Right ventricle myocardium superior (tissue), 1 donor: ENCODE measurements around the gene SP3. TPM values are rescaled to one million over a fixed set of nuclear protein-coding genes. Genes with fewer than 3 reads are reported as not detected.

Source experiments
- ATAC-seq: fragments of 200-7000 bp; cut with Tn5 transposase; one replicate; pipeline ENCODE4 v1.9.1; 2020; ENCODE audit warnings: mild to moderate bottlenecking; ENCODE audit not compliant: poor library complexity
- DNase-seq: peaks from one replicate; pipeline ENCODE4 v3.0.0-alpha.2; 2020
- intact Hi-C: fragments of 100-400 bp; cut with DNase I; formaldehyde crosslinking; loops from one replicate; pipeline ENCODE4 v1.11.2; 2022
- total RNA-seq: library from RNA; stranded (reverse); fragmentation: NEBNext Ultra II Directional; extraction: Animal tissue kit (Norgen Biotek cat#: 25700); gene quantifications from one replicate; pipeline ENCODE4 v1.2.1, GENCODE V29; 2021
- donor health status: DM: no; HTN: yes; CAD: no; lungs with severe emphysema.

The SP3 gene
- total RNA-seq, 1 donor from 2014 or later, result 35.3 TPM

GRCh38 chr2:173999272-173999671 lies 34.1 kb upstream of the SP3 start:
- intact Hi-C loops, result no loop called here
- ATAC-seq (peak; percentile 47), DNase-seq (peak; percentile 59)

GRCh38 chr2:173998386-173998785 lies 33.2 kb upstream of the SP3 start:
- DNase-seq (no peak), ATAC-seq (peak; percentile 40)
- intact Hi-C loops, result no loop called here

DNA sequence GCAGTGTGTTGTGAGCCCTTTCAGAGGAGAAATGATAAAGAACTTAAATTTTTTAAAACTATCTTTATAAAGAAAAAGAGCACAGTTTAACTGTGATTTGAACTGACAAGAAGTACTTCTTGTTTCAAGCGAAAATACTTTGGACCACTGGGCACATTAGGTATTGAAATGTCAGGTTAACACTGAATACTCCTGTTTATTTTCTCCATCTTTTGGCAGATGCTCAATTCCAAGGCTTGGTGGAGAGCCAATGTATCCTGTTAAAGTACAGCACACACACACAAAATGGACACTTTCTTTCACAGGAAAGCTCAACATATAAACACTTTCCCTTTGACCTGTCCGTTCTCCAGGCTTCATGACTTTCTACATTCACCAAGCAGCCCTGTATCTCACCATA lies 32.6 kb upstream of the SP3 start:
- DNase-seq, result no peak
- peak; percentile 13 for ATAC-seq
- intact Hi-C loops, result no loop called here

DNA sequence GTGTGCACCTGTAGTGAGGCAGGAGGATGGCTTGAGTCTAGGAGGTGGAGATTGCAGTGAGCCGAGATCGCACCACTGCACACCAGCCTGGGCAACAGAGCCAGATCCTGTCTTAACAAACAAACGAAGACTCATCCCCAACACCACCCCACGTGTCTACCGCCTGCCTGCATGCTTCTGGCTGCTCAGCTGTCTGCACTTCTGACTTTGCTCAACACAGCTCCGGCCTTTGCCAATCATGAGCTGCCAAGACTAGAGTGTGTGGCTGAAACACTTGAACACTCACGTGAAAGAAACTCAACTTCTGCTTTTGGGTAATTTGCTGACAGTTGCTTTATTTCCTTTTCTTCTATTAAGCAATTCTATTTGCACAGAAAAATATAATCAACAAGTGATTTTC lies 32.1 kb upstream of the SP3 start:
- intact Hi-C loops, result no loop called here
- peak; percentile 96 for ATAC-seq
- peak; percentile 90 for DNase-seq

- DNase-seq, result no peak
- intact Hi-C loops, result no loop called here
Observed at GRCh38 chr2:173996766-173997165, 31.6 kb upstream of the SP3 start.

GRCh38 chr2:173993459-173993858 lies 28.3 kb upstream of the SP3 start:
- intact Hi-C loops, result no loop called here
- no peak for DNase-seq
- ATAC-seq, result no peak

More at GRCh38 chr2:173996766-173997165, 31.6 kb upstream of the SP3 start:
- ATAC-seq, result no peak

DNA sequence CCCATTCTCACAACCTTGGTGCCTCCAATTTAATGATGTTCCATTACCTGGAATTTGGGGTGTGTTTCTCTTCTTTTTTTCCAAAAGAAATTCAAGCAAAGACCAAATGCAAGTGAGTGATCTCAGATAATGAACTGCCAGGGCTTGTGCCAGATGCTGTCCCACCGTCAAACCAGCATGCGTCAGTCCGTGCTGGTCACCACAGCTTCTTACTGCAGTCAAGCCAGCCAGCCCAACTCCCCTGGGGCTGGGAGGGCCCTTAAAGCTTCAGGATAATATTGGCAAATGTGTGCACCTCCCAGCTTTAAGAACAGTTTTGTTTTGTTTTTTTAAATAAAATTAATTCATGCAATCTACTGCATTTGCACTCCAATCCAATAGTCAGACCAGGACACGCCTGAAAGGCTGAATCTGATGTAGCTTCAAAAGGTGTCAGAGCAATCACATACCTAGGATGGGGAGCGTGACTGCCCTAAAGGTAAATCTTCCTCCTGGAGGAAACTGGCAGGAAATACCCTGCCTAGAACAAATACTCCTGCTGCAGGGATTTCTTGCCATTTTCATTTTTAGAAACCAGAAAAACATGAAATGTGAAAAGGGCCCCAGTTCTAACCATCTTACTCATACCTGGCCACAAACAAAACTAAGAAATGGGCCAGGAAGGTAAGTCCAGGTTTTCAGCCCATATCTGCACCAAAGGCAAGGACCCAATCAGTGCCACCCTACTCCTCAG lies 26.8 kb upstream of the SP3 start:
- intact Hi-C loops, result no loop called here

GRCh38 chr2:173990970-173991819 lies 26.0 kb upstream of the SP3 start:
- DNase-seq, result peak; percentile 92
- ATAC-seq, result peak; percentile 84
- intact Hi-C loops, result no loop called here

More for the DNA sequence above, 26.8 kb upstream of the SP3 start:
- DNase-seq (peak; percentile 93), ATAC-seq (peak; percentile 66)

- ATAC-seq (peak; percentile 63), DNase-seq (no peak)
- intact Hi-C loops, result no loop called here
Observed at GRCh38 chr2:173990245-173990644, 25.1 kb upstream of the SP3 start.

DNA sequence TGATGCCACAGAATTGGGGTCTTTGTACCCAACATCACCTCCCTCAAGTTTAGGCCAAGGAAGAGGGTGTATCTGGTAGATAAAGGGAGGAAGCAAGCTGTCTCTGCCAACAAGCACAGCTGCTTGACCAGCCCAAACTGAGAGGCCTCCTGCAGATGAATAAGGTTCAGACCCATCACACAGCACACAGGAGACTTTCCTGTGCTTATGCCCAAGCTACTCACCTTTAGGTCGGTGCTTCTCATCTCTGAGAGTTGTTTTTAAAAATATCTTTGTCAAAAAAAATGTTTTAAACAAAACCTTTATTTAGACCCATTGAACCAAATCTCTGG lies 24.7 kb upstream of the SP3 start:
- intact Hi-C loops, result no loop called here
- DNase-seq (no peak), ATAC-seq (no peak)

- peak; percentile 21 for ATAC-seq
- intact Hi-C loops, result no loop called here
- DNase-seq, result no peak
Observed at GRCh38 chr2:173989160-173989883, 24.1 kb upstream of the SP3 start.

DNA sequence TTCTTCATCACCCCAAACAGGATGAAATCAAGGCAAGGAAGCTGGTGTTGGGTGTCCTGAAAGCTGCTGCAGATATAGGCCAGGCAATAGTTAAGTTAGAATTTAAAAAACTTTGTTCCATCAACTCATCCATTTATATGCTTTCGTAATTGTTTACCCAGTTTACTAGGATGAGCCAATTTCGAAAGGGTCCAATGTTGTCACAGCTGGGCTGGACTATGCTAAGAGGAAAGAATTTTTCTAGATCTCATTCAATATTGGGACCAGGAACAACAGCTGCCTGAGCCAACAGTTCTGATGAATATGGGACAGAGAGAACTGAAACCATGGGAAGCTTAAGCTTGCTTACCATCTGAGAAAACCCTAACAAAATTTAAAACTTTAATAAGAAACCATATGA lies 21.6 kb upstream of the SP3 start:
- DNase-seq (no peak), ATAC-seq (peak; percentile 49)
- intact Hi-C loops, result no loop called here

DNA sequence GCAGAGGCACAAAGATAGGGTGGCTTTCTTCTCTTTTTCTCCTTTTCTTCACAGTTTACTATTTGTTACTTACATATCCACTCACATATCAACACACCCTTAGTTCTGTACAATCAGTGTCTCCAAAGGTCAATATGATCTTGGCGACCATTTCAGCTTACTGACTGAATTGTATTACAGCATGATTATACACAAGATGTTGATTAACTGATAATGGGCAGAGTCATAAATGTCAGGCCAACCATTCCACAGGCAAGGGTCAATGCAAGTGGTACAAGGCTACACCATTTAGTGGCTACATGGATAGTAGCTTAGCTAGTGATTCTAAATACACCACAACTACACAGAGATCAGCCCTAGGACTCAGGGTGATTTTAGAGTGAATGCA lies 20.4 kb upstream of the SP3 start:
- intact Hi-C loops, result no loop called here
- no peak for ATAC-seq

GRCh38 chr2:173984866-173985604 lies 19.9 kb upstream of the SP3 start:
- ATAC-seq, result no peak
- intact Hi-C loops, result no loop called here
- no peak for DNase-seq

More for the DNA sequence above, 20.4 kb upstream of the SP3 start:
- no peak for DNase-seq

- ATAC-seq, result no peak
- intact Hi-C loops, result no loop called here
- DNase-seq, result no peak
Observed at GRCh38 chr2:173983391-173983871, 18.3 kb upstream of the SP3 start.

- ATAC-seq (peak; percentile 33), DNase-seq (peak; percentile 59)
- intact Hi-C loops, result no loop called here
Observed at GRCh38 chr2:173982918-173983317, 17.7 kb upstream of the SP3 start.

DNA sequence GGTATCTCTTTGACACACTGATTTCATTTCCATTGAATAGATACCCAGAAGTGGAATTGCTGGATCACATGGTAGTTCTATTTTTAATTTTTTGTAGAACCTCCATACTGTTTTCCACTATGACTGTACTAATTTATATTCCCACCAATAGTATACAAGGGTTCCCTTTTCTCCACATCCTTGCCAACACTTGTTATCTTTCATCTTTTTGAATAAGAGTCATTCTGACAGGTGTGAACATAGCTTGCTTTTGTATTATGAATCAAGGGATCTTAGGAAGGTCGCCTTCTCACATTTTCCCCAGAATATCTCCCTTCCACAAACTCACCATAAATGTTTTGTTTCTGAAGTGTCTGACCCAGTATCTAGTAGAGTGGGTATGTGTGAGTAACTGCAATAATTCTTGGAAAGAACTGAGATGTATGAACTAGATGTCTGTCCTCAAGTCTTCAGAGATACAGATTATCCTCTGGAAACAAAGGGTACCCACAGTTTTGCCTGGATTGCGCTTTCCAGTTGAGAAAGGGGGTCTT lies 17.1 kb upstream of the SP3 start:
- DNase-seq, result no peak
- no peak for ATAC-seq
- intact Hi-C loops, result no loop called here

DNA sequence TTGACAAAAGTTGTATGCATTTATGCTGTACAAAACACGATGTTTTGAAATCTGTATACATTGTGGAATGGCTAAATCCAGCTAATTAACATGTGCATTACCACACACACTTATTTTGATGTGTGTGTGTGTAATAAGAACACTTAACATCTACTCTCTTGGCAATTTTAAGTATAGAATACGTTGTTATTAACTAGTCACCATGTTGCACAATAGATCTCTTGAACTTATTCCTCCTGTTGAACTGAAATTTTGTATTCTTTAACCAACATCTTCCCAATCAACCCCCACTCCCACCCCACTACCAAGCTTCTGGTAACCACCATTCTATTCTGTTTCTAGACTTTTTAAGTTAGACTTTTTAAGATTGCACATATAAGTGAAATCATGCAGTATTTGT lies 16.3 kb upstream of the SP3 start:
- intact Hi-C loops, result no loop called here
- no peak for ATAC-seq

More for the DNA sequence above, 16.3 kb upstream of the SP3 start:
- no peak for DNase-seq
